GM19455 (cell line): ENCODE measurements around the gene DNAJC17.

Source experiments
- ATAC-seq: cut with Tn5 transposase; IDR thresholded peaks from one replicate; pipeline ENCODE4 v1.9.1; 2021; ENCODE audit not compliant: unreplicated experiment

Gene DNAJC17

DNA sequence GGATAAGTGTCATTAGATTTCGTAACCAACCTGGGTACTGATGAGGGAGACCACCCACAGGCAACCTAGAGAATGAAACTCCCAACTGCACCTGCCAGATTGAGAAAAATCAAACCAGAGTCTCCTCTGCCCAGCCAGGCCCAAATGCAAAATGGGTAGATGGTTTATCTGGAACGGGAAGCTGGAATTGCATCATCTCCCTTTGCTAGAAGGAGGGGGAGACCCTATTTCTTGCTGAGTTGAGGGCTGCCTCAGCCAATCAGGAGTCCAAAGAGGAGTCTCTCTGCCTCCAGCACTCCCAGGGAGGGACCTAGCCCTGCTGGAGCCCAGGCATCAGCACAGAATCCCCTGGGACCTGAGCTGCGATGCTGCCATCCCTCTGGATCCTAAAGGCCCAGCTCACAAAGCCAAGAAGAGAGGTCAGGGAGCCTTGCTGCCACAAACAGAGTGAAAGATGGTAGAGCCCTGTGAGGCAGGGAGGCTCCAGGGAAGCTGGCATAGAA, 60.3 kb downstream of the DNAJC17 start:
- no peak for ATAC-seq

GRCh38 chr15:40744815-40745152, 62.5 kb downstream of the DNAJC17 start:
- no peak for ATAC-seq

DNA sequence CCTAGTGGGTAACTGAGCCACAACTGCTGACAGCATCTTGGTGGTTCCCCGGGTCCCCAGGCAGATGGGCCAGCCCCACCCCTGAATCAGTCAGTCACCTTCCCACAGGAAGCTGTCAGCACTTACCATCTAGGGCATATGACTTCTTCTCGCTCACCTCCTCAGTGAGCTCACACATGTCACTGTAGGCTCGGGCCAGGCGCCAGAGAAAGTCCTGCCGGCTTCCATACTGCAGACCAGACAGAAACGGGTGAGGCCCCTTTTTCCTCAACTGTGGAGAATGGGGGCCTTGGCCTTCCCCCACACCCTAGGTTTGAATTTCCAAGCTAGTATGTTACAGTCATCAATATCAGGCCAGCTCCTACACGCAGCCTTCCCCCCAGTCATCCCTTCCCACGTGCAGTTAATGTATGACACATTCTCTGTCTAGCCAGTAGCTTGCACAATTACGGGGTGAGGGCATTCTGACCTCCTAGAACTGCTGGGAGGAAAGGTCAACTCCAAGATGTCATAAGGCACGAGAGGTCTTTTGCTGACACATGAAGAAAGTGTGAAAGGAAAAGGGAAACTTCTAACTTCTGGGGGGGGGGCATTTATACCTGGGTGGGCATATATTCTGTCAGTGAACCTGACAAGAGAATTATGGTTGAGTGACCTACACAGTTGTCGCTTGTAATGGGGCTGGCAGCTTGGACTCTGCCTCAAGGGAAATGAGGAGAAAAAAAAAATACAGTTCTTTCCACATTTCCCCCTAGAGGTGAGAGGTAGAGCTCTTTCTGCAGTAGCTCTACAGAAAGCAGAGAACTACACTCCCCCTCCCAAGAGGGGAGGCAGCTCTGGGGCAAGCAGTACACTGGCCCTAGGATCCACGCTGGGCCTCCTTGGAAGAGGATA, 63.1 kb downstream of the DNAJC17 start:
- ATAC-seq: no peak

DNA sequence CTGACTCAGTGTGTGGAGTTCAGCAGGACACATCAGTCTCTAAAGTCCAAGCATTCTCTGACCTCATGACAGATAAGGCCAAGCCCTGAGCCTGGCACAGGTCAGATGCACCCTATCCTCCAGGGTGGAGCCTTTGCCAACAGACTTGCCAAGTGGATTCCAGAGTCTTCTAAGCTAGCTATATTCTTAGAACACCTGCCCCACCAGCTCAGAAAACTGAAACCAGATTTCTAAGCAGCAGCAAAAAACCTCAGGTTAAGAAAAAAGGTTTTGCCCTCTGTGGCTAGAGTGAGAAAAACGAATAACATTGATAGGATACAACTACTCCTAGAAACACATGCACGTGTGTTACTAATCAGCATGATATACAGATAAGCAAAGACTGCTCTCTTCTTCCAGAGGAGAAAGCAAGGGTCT, 63.8 kb downstream of the DNAJC17 start:
- ATAC-seq: no peak

DNA sequence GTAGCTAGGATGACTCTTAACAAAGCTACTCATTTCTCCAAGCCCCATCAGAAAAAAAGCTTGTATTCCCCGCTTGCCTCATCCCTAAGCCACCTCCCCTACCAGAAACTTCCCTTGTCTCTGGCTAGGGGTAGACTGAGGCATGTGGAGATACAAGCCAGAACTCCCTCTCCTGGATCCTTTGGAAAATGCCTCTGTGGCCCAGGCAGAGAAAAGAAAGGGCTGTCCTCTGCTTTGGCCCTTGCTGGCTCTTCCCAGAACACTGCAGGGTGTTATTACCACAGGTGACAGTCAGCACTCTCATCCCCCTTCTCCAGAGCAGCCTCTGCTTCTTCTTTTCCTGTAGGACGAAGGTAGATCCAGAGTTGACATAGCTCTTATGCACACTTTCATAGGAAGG, 67.4 kb downstream of the DNAJC17 start:
- ATAC-seq: no peak

DNA sequence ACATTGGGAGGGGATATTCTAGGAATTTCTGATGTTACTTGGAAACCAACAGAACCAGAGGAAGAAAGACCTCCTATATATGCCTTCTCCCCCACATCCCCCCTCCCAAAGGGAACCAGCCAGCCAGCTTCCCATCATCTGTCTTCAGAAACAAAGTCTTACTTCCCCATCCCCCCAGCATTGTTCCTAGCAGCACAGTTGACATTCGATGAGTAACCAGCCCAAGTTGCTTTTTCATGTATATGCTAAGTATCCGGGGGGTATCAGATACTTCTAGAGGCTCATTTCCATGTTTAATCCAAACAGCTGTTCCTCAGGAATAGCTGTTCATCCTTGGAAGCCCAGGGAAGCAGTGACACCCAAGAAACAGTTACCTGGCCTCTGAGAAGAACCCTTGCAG, 68.2 kb downstream of the DNAJC17 start:
- ATAC-seq: no peak

DNA sequence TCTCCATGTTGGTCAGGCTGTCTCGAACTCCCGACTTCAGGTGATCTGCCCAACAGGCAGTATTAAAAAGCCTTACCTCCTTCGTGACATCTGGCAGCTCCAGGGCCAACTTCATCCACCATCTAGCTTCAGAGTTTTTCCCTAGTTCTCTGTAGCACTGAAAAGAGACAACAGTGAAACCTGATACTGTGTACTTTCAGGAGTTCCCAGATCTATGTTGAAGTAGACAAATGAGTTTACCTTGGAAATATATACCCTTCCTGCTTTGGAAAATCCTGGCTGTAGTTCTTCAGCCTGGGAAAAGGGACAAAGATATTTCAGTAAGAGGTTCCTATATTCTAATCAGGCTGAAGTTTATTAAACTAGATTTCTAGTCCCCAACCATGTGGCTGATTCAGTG, 70.2 kb downstream of the DNAJC17 start:
- no peak for ATAC-seq

GRCh38 chr15:40736575-40736974, 70.7 kb downstream of the DNAJC17 start:
- ATAC-seq: no peak

DNA sequence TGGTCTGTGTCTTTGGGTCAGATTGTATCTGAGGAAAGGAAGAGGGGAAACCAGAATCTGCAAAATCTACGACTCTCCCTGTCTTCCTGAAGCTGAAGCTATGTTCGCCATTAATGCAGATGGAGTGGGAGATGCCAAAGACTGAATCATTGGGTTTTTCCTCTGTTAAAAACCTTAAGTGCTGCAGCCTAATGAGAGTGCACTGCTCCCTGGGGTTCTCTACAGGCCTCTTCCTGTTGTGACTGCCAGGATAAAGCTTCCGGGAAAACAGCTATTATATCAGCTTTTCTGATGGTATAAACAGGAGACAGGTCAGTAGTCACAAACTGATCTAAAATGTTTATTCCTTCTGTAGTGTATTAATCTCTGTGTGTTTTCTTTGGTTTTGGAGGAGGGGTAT, 76.2 kb downstream of the DNAJC17 start:
- ATAC-seq: no peak

DNA sequence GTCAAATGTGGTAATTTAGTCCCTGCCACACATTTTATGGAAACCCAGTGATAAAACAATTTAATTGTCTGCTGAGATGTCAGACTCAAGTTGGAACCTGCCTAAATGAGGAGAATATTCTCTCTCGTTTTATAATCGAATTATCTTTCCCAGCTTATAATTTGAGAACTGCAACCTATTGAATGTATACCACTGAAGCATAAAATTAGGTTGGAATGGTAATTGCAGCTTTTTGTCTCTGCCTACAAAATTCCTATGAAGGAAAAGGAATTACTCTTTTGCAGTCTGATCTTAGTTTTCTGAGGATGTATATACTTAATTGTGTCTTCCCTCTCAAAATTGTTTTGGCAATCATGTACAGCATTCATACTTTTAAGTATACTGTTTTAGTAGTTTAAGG, 83.4 kb downstream of the DNAJC17 start:
- no peak for ATAC-seq

- ATAC-seq: no peak
Measured at GRCh38 chr15:40722934-40723333, 84.3 kb downstream of the DNAJC17 start.

DNA sequence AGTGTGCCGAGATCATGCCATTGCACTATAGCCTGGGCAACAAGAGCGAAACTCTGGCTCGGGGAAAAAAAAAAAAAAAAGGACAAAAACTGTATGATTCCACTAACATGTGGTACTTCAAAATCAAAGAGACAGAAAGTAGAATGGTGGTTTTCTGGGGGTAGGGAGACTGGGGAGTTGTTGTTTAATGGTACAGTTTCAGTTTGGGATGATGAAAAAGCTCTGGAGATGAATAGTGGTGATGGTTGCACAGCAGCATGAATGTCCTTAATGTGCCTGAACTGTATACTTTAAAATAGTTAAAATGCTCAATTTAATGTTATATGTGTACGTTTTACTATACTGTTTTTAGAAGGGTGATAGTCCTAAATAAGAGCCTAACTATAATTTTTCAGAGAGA, 84.9 kb downstream of the DNAJC17 start:
- ATAC-seq: no peak

DNA sequence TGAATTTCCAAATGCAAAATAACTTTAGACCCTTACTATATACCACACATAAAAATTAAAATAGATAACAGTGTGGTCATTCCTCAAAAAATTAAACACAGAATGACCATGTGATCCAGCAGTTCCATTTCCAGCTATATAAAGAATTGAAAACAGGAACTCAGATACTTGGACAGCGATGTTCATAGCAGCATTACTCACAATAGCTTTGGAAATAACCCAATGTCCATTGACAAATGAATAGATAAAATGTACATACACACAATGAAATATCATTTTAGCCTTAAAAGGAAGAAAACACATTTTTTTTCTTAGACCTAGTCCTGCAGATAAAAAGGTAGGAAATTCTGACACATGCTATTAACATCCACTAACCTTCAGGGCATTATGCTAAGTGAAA, 85.6 kb downstream of the DNAJC17 start:
- no peak for ATAC-seq

GRCh38 chr15:40716165-40716564, 91.1 kb downstream of the DNAJC17 start:
- no peak for ATAC-seq
